ENCODE measurements around the gene CDKN1A.

DNA sequence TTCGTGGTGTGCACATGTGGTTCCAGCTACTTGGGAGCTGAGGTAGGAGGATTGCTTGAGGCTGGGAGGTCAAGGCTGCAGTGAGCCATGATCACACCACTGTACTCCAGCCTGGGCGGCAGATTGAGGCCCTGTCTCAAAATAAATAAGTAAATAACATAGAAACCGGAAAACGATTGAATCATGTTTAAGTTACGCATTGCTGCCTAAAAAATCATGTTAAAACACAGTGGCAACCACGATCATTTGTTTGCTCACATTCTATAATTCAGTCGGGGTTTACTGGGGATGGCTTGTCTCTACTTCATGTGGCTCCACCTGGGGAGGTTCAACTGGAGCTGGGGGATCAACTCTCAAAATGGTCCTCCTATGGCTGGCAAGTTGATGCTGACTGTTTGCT, 8.2 kb upstream of the CDKN1A start:
- TF ChIP-seq CTCF (IDR thresholded peaks at IDR 0.05) (no peak), POLR2A (IDR thresholded peaks at IDR 0.05) (no peak)
